ENCODE data around the gene NSUN4.
"Not testable (repeated sequence)": the region's sequence is repeated elsewhere in the genome, so short reads cannot be mapped to it uniquely, and the experiment has no call there.

Gene NSUN4

GRCh38 chr1:46340404-46341221, at the start of gene NSUN4:
Gene NSUN4 (plus strand): TSS chr1:46340807. CDS start chr1:46340827, 20 bp downstream.
- DNase-seq: peak; percentile 87

DNA sequence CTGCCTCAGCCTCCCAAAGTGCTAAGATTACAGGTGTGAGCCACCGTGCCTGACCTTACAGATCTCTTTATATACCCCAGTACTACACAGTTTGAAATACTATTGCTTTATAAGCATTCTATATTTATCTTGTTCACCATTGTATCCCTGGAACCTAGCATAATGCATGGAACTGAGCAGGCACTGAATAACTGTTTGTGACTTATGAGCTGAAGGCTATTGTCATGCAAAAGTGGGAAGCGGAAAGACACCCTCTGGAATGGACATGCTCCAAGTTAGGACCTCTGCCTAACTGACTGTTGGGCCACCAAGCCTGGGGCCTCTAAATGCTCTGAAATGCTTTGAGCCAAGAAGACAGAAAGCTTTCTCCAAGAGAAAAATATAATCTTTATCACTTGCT, 45.3 kb upstream of the NSUN4 start:
- DNase-seq: no peak

GRCh38 chr1:46298387-46298786, 42.2 kb upstream of the NSUN4 start:
- DNase-seq: no peak

DNA sequence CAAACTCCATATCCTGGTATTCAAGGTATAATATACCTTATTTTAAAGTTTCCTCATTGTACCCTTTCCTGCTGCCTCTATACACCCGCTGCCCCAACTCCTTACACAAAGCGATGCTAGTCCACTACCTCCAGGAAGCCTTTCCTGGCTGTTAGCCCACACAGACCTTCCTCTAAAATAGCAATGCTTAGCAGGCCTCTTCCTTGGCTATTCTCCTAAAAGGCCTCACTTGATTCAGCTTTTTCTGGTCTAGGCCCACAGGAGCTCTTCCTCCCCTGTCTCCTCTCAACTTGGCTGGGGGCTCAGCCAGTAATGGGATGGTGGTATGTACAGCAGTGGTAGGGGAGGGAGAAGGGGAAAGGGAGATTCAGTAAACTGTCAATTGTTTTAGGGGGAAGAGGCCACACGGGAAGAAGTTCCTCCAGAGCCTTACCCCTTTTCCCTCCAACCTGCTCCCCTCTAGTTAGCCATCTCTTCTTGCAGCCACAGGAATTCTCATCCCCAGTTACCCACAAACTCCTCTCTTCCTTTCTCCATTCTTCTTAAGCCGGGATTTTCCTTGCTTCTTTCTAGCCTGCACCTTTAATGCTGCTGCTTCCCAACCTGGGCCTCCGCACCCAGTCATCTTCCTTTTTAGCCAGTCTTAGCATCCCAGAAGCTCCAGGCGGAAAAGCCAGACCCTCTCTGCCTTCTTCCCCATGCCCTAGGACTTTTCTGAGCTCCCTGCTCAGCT, 39.8 kb upstream of the NSUN4 start:
- no peak for DNase-seq

GRCh38 chr1:46301406-46301807, 39.2 kb upstream of the NSUN4 start:
- no peak for DNase-seq

DNA sequence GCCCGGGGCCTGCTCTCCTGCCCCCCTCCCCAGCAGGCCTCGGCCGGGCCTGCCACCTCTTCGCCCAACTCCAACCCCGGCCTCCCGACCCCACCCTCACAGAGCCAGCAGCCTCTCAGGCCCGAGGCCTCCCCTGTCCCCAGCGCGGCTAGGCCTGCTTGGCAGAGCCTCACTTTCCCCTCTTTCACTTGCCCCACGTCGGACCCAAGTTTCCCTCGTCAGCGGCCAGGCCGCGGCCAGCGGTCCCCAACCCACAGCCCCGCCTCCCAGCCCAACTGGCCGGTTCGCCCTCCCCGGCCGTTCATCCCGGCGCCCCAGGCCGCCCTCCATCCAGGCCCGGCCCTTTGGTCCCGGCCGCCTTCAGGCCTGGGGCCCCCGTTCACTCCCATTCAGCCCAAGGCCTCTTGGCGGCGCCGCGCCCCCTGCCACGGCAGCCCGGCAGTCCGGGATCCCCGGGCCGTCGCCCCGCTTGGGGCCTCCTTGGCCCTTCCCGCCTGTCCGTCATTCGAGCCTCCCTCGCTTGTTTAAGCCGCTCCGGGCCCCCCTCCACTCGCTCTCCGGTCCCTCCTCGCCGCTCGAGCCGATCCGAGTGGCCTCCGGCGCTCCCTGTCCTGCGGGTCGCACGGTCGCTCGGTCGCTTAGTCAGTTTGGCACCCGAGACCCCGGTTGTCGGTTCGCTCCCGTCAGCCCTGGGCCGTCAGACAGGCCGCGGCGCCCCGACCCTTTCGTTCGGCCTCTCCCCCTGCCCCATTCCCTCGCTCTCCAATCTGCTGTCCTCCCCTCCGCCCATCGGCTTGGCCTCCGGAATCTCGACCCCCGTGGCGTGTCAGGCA, 38.6 kb upstream of the NSUN4 start:
- peak; percentile 55 for DNase-seq

DNA sequence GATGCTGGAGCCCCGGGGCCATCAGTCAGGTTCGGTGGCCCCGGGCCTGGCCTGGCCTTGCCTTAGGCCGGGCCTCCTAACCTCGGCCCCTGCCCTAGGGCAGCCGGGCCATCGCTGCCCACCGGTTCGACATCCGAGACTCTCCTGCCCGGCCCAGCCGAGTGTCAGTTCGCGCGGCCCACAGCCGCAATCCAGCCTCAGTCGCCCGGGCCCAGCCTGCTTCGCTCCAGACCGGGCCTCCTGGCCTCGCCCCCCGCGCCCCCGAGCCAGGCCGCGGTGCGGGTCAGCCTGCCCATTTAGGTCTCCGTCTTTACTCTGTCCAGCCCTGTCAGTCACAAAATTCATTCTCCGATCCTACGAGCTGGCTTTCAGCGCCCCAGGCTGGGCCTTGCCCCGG, 38.0 kb upstream of the NSUN4 start:
- peak; percentile 33 for DNase-seq

DNA sequence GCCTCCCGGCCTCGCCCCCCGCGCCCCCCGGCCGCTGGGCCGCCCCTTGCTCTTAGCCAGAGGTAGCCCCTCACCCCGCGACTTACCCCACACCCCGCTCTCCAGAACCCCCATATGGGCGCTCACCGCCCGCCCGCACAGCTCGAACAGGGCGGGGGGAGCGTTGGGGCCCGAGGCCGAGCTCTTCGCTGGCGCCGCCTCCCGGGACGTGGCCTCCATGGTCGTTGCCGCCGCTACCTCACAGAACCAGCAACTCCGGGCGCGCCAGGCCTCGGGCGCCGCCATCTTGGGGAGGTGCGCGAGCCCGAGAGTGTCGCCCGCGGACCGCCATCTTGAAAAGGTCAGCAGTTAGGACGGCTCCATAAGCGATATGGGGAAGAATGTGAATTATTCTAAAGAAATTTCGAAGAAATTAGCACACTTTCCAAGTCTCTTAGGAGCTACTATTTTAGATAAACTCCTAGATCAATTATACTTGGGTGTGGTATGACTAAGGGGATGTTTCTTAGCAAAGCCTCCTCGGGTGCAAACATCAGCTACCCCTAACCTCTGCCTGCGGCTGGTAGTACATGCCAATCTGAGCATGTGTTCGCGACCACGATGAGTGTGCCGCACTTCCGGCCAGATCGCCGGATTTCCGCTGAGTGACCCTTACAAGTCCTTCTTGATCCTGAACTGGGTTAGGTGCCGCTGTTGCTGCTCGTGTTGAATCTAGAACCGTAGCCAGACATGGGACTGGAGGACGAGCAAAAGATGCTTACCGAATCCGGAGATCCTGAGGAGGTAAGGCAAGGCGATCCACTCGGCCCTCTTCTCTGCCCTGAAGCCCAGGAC, 37.4 kb upstream of the NSUN4 start, which contains the start of the genes LRRC41 and UQCRH:
LRRC41 (minus strand) TSS at position 579 of the 834 bp plus-strand sequence; CDS start at position 285, 294 bp downstream.
UQCRH (plus strand) TSS at position 661 of the 834 bp plus-strand sequence; CDS start at position 730, 69 bp downstream.
- peak; percentile 93 for DNase-seq

GRCh38 chr1:46303872-46304326, 36.7 kb upstream of the NSUN4 start:
- no peak for DNase-seq

GRCh38 chr1:46306159-46306530, 34.5 kb upstream of the NSUN4 start:
- DNase-seq: no peak

- no peak for DNase-seq
These were observed 31.0 kb upstream of the NSUN4 start for GRCh38 chr1:46309401-46310159.

DNA sequence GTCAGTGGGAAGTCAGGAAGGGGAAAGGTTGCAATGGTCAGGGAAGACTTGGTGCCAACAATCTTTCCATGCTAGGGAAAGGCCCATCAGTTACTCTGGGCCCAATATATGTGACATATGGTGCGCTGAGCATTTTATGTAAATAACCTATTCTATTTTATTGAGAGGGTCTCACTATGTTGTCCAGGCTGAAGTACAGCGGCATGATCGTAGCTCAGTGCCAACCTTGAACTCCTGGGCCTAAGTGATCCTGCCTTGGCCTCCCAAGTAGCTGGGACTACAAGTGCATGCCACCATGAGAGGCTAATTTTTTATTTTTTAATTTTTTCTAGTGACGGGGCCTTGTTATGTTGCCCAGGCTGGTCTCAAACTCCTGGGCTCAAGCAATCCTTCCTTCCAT, 30.3 kb upstream of the NSUN4 start:
- DNase-seq: no peak

GRCh38 chr1:46315669-46316403, 24.8 kb upstream of the NSUN4 start:
- DNase-seq: no peak

DNA sequence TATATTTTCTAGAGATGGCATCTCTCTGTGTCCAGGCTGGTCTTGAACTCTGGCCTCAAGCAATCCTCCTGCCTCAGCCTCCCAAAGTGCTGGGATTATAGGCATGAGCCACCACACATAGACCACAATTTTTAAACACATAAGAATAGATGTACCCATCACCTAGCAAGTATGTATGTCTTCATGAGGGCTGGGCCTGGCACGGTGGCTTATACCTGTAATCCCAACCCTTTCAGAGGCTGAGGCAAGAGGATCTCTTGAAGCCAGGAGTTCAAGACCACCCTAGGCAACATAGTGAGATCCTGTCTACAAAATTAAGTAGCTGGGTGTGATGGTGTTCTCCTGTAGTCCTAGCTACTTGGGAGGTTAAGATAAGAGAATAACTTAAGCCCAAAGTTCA, 23.3 kb upstream of the NSUN4 start:
- no peak for DNase-seq

- not testable (repeated sequence) for DNase-seq
These were observed 21.3 kb upstream of the NSUN4 start for GRCh38 chr1:46319301-46319700.

DNA sequence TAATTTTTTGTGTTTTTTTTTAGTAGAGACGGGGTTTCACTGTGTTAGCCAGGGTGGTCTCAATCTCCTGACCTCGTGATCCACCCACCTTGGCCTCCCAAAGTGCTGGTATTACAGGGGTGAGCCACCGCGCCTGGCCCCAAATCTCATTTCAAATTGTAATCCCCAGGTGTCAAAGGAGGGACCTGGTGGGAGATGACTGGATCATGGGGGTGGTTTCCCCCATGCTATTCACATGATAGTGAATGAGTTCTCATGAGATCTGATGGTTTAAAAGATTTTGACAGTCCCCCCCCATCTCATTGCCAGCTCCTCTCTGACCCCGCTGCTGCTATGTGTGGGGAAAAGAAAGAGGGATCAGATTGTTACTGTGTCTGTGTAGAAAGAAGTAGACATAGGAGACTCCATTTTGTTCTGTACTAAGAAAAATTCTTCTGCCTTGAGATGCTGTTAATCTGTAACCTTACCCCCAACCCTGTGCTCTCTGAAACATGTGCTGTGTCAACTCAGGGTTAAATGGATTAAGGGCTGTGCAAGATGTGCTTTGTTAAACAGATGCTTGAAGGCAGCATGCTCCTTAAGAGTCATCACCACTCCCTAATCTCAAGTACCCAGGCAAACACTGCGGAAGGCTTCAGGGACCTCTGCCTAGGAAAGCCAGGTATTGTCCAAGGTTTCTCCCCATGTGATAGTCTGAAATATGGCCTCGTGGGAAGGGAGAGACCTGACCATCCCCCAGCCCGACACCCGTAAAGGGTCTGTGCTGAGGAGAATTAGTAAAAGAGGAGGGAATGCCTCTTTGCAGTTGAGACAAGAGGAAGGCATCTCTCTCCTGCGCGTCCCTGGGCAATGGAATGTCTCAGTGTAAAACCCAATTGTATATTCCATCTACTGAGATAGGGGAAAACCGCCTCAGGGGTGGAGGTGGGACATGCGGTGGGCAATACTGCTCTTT, 20.4 kb upstream of the NSUN4 start:
- not testable (repeated sequence) for DNase-seq

DNA sequence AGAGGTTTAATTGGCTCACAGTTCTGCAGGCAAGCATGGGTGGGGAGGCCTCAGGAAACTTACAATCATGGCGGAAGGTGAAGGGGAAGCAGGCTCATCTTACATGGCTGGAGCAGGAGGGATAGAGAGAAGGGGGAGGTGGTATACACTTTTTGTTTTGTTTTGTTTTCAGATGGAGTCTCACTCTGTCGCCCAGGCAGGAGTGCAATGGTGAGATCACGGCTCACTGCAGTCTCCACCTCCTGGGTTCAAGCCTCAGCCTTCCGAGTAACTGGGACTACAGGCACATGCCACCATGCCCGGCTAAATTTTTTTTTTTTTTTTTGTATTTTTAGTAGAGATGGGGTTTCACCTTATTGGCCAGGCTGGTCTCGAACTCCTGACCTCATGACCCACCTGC, 18.4 kb upstream of the NSUN4 start:
- DNase-seq: not testable (repeated sequence)

DNA sequence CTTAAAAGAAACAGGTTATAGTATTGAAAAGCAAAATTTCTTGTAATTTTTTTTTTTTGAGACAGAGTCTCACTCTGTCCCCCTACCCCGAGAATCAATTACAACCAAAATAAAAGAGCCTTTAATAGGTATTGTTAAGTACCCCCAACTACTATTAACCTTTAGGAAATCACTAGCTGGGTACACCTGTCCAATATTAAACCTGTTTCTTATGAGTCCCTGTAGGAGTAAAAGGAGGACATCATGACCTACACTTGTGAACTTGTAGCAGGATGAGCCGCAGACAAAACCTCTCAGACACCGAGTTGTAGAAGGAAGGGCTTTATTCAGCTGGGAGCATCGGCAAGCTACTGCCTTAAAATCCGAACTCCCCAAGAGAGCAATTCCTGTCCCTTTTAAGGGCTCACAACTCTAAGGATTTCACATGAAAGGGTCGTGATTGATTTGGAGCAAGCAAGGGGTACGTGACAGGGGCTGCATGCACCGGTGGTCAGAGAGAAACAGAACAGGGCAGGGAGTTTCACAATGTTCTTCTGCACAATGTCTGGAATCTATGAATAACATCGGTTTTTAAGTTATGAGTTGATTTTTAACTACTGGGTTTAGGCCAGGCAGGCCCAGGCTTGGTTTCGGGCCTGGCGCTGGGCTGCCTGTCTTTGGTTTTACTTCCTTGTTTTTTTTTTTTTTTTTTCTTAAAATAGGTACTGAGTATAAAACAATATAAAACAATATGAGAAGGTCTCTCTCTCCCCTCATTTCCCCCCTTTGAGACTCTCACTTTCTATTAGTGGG, 15.1 kb upstream of the NSUN4 start:
- not testable (repeated sequence) for DNase-seq

Data from CD4-positive, alpha-beta T cell treated with Interleukin-6 for 4 hours (primary cell).